T-cell (primary cell): ENCODE data around the gene ANKRD52. TPM values are rescaled to one million over a fixed set of nuclear protein-coding genes. Genes with fewer than 3 reads are reported as not detected.
"Not testable (repeated sequence)": the region's sequence is repeated elsewhere in the genome, so short reads cannot be mapped to it uniquely, and the experiment has no call there.

ENCODE experiments used
- ATAC-seq, 4 experiments: fragments of 200-7000 bp in 3 of 4; fragments of 150-1000 bp in 1 of 4; cut with Tn5 transposase; replicated peaks in 1 of 4; 1 replicate in 3 of 4; 2 replicates in 1 of 4; pipeline ENCODE4 v1.10.0; 2021; ENCODE audit warnings: moderate library complexity in 3 of 4, mild to moderate bottlenecking in 2 of 4, moderate number of reproducible peaks in 1 of 4
- CTCF ChIA-PET, 2 donors: fragments of 300-600 bp; sonication (Branson Sonifier 250); formaldehyde crosslinking; loops; one replicate each; lab custom pipeline; 2022; ENCODE audit warnings: antibody characterized with exemption in 2 of 2; lab: Charles Lee
- POLR2A ChIA-PET, 2 donors: fragments of 300-600 bp; sonication (Branson Sonifier 250); formaldehyde crosslinking; loops; one replicate each; lab custom pipeline; 2022; ENCODE audit warnings: antibody characterized with exemption in 2 of 2; lab: Charles Lee
- DNase-seq, 35 experiments: peaks; one replicate each; pipeline versions ENCODE4 v3.0.0 to v3.0.0-alpha.2; 2013 to 2023
- H3K27ac ChIP-seq: one replicate; pipeline ENCODE4 v1.5.1; 2013; ENCODE audit warnings: low read length
- H3K27me3 ChIP-seq, 2 experiments: replicated peaks in 1 of 2; 1 replicate in 1 of 2; 2 replicates in 1 of 2; pipeline versions ENCODE4 v1.6.1 to v1.7.0; 2013; ENCODE audit warnings: low read length in 1 of 2, mixed read lengths in 1 of 2; ENCODE audit not compliant: control insufficient read depth in 2 of 2, insufficient read depth in 2 of 2; ENCODE audit errors: extremely low read depth in 1 of 2
- H3K36me3 ChIP-seq, 2 donors: 1 replicate in 1 of 2; 2 replicates in 1 of 2; pipeline versions ENCODE4 v1.6.1 to v1.7.0; 2013; ENCODE audit warnings: low read length in 1 of 2; ENCODE audit not compliant: control insufficient read depth in 2 of 2, insufficient read depth in 1 of 2; ENCODE audit errors: extremely low read depth in 1 of 2
- H3K4me1 ChIP-seq, 2 experiments: 1 replicate in 1 of 2; 2 replicates in 1 of 2; pipeline versions ENCODE4 v1.6.1 to v1.7.0; 2013; ENCODE audit warnings: low read length in 2 of 2, mixed read lengths in 1 of 2; ENCODE audit not compliant: insufficient read depth in 2 of 2, control insufficient read depth in 1 of 2; ENCODE audit errors: extremely low read depth in 1 of 2
- H3K4me3 ChIP-seq, 2 donors: 1 replicate in 1 of 2; 2 replicates in 1 of 2; pipeline versions ENCODE4 v1.5.1 to v1.7.0; 2013; ENCODE audit warnings: mild to moderate bottlenecking in 2 of 2, low read length in 1 of 2, moderate library complexity in 1 of 2; ENCODE audit not compliant: control insufficient read depth in 1 of 2; ENCODE audit errors: extremely low read depth in 1 of 2
- H3K9me3 ChIP-seq: 2 replicates; pipeline ENCODE4 v1.7.0; 2013
- H3K27ac Mint-ChIP-seq, 2 donors: one replicate each; pipeline ENCODE4 v1.8.0; 2020 to 2021; ENCODE audit warnings: mild to moderate bottlenecking in 2 of 2, mixed read lengths in 2 of 2
- H3K27me3 Mint-ChIP-seq, 2 donors: one replicate each; pipeline ENCODE4 v1.8.0; 2021 to 2022; ENCODE audit warnings: mixed read lengths in 2 of 2
- H3K36me3 Mint-ChIP-seq: one replicate; pipeline ENCODE4 v1.8.0; 2021; ENCODE audit warnings: mixed read lengths
- H3K4me1 Mint-ChIP-seq, 3 donors: one replicate each; pipeline ENCODE4 v1.8.0; 2020 to 2022; ENCODE audit warnings: mixed read lengths in 3 of 3, mild to moderate bottlenecking in 1 of 3
- H3K4me3 Mint-ChIP-seq, 3 donors: one replicate each; pipeline ENCODE4 v1.8.0; 2020 to 2022; ENCODE audit warnings: mild to moderate bottlenecking in 3 of 3, mixed read lengths in 3 of 3, moderate library complexity in 3 of 3
- H3K9me3 Mint-ChIP-seq, 3 donors: one replicate each; pipeline ENCODE4 v1.8.0; 2020 to 2022; ENCODE audit warnings: mixed read lengths in 3 of 3
- WGBS: methylation state at CpG from one replicate; pipeline ENCODE4 v1.1.5; 2013; ENCODE audit warnings: missing lambda C conversion rate; ENCODE audit not compliant: insufficient coverage; 5-methylcytosine and 5-hydroxymethylcytosine counted together
- total RNA-seq, 35 experiments: library from RNA in 6 of 35; stranded (reverse) in 6 of 35; fragments of 120-200 nt in 1 of 35; gene quantifications; one replicate each; pipeline versions ENCODE4 v1.2.1 to v1.2.4 and lab custom pipeline; 2013 to 2026

Gene ANKRD52
- total RNA-seq, 5 donors from 2014 or later (not counting 1 experiment from before 2014, with no cell fraction given) = 35.8 to 51.0 (median 43.1) TPM

GRCh38 chr12:56280849-56281248, 22.7 kb upstream of the ANKRD52 start:
- CTCF ChIA-PET = interaction anchor here (0.6 to 0.7 kb wide), 3 partner anchors 14 to 100 kb away, joined by 4 to 6 read pairs (median 4); no protein-coding TSS in a partner anchor
- no peaks in the 10 kb centered on the region for H3K27me3 Mint-ChIP-seq
- no peaks in the 10 kb centered on the region for H3K4me1 Mint-ChIP-seq
- peaks cover 43% of the 10 kb centered on the region for H3K36me3 Mint-ChIP-seq
- no peak overlapping the region for H3K4me3 ChIP-seq
- no peaks in the 10 kb centered on the region for H3K9me3 ChIP-seq
- no peaks in the 10 kb centered on the region for H3K27me3 ChIP-seq
- no peak overlapping the region for H3K27ac Mint-ChIP-seq
- no peak overlapping the region for H3K4me3 Mint-ChIP-seq
- no peak for DNase-seq
- no peaks in the 10 kb centered on the region for H3K4me1 ChIP-seq
- H3K36me3 ChIP-seq = peaks cover 17 to 69% of the 10 kb centered on the region in 2 donors
- no peaks in the 10 kb centered on the region for H3K9me3 Mint-ChIP-seq
- no peak for ATAC-seq
- no peak overlapping the region for H3K27ac ChIP-seq
- POLR2A ChIA-PET = no interaction called here

DNA sequence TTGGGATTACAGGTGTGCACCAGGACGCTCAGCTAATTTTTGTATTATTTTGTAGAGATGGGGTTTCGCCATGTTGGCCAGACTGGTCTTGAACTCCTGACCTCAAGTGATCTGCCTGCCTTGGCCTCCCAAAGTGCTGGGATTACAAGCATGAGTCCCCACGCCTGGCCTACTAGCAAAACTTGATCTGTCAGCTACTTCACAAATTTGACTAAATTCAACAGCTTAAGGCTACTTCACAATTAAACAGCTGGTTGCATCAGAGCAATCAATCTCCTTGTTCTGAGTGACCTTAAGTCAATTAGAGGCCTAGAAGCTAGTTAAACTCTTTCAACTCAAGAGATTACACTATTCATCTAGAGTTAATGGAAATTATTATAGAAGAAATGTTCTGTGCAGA, 20.7 kb upstream of the ANKRD52 start:
- Mint-ChIP-seq H3K36me3 (peaks cover 49% of the 10 kb centered on the region), H3K4me1 (no peaks in the 10 kb centered on the region), H3K27ac (no peak overlapping the region), H3K9me3 (no peaks in the 10 kb centered on the region), H3K4me3 (no peak overlapping the region), H3K27me3 (no peaks in the 10 kb centered on the region)
- H3K27me3 ChIP-seq = no peaks in the 10 kb centered on the region
- no peaks in the 10 kb centered on the region for H3K4me1 ChIP-seq
- no peak overlapping the region for H3K4me3 ChIP-seq
- no peak overlapping the region for H3K27ac ChIP-seq
- H3K9me3 ChIP-seq = no peaks in the 10 kb centered on the region
- ChIA-PET CTCF (interaction anchor here (0.5 to 1.1 kb wide), 2 partner anchors 10 to 182 kb away, joined by 4 read pairs; no protein-coding TSS in a partner anchor), POLR2A (interaction anchor here in 1 of 2 donors (0.6 kb wide), 2 partner anchors 24 to 31 kb away, joined by 3 to 4 read pairs; no protein-coding TSS in a partner anchor)
- DNase-seq = no peak
- 90% methylated on average over 1 of the region's 3 CpGs for WGBS
- ATAC-seq = no peak
- H3K36me3 ChIP-seq = peaks cover 34 to 77% of the 10 kb centered on the region in 2 donors

GRCh38 chr12:56274299-56274698, 16.1 kb upstream of the ANKRD52 start:
- ChIA-PET CTCF (interaction anchor here in 1 of 2 donors (0.6 kb wide), 1 partner anchor 21 kb away, joined by 7 read pairs; no protein-coding TSS in a partner anchor), POLR2A (no interaction called here)

GRCh38 chr12:56272468-56272867, 14.3 kb upstream of the ANKRD52 start:
- ATAC-seq, H3K4me1 Mint-ChIP-seq, H3K4me3 Mint-ChIP-seq, H3K4me1 ChIP-seq, H3K27ac ChIP-seq, DNase-seq, POLR2A ChIA-PET, H3K4me3 ChIP-seq, H3K9me3 ChIP-seq, H3K27me3 Mint-ChIP-seq, CTCF ChIA-PET, H3K27me3 ChIP-seq, H3K9me3 Mint-ChIP-seq: not testable (repeated sequence)
- Mint-ChIP-seq H3K36me3 (peaks cover 40% of the 10 kb centered on the region), H3K27ac (peak overlapping the region in 1 of 2 donors; percentile 59)
- WGBS = no CpG with 5 or more reads among the region's 2 CpGs
- H3K36me3 ChIP-seq = peaks cover 25 to 60% of the 10 kb centered on the region in 2 donors

More at GRCh38 chr12:56274299-56274698, 16.1 kb upstream of the ANKRD52 start:
- Mint-ChIP-seq H3K36me3 (peaks cover 45% of the 10 kb centered on the region), H3K4me3 (no peak overlapping the region), H3K27ac (no peak overlapping the region), H3K27me3 (no peaks in the 10 kb centered on the region), H3K9me3 (no peaks in the 10 kb centered on the region), H3K4me1 (no peaks in the 10 kb centered on the region)
- H3K4me1 ChIP-seq = no peaks in the 10 kb centered on the region
- no peak overlapping the region for H3K4me3 ChIP-seq
- no CpG with 5 or more reads among the region's 2 CpGs for WGBS
- H3K9me3 ChIP-seq = no peaks in the 10 kb centered on the region
- H3K27ac ChIP-seq = no peak overlapping the region
- DNase-seq = no peak
- no peak for ATAC-seq
- H3K36me3 ChIP-seq = peaks cover 25 to 77% of the 10 kb centered on the region in 2 donors
- no peaks in the 10 kb centered on the region for H3K27me3 ChIP-seq

- Mint-ChIP-seq H3K36me3 (peaks cover 37% of the 10 kb centered on the region), H3K4me3 (no peak overlapping the region), H3K4me1 (peaks cover 15 to 21% (median 18%) of the 10 kb centered on the region in 3 donors), H3K9me3 (no peaks in the 10 kb centered on the region), H3K27ac (no peak overlapping the region), H3K27me3 (no peaks in the 10 kb centered on the region)
- DNase-seq (peak in 1 of 35 experiments; percentile 33), ATAC-seq (no peak)
- H3K4me3 ChIP-seq = no peak overlapping the region
- H3K4me1 ChIP-seq = peaks cover 5 to 14% of the 10 kb centered on the region in 2 experiments
- CTCF ChIA-PET = no interaction called here
- H3K36me3 ChIP-seq = peaks cover 25 to 56% of the 10 kb centered on the region in 2 donors
- no peaks in the 10 kb centered on the region for H3K9me3 ChIP-seq
- no peak overlapping the region for H3K27ac ChIP-seq
- no peaks in the 10 kb centered on the region for H3K27me3 ChIP-seq
- POLR2A ChIA-PET = no interaction called here
- no CpG with 5 or more reads among the region's 1 CpG for WGBS
These were observed 12.8 kb upstream of the ANKRD52 start for GRCh38 chr12:56271031-56271430.

GRCh38 chr12:56267443-56268071, 9.4 kb upstream of the ANKRD52 start:
- H3K27me3 ChIP-seq = no peaks in the 10 kb centered on the region
- 82% methylated on average over 9 of the region's 21 CpGs for WGBS
- CTCF ChIA-PET = interaction anchor here (0.6 to 2.5 kb wide), 10 partner anchors 9 to 500 kb away, joined by 3 to 13 read pairs (median 3); partner anchors contain the start of genes ANKRD52 (in 1 of the 2), PA2G4 (in 1 of the 2), RNF41 (in 1 of the 2) and SMARCC2 (in 1 of the 2)
- peak overlapping the region; percentile 94 for H3K27ac ChIP-seq
- H3K9me3 ChIP-seq = no peaks in the 10 kb centered on the region
- H3K36me3 ChIP-seq = peaks cover 0 to 25% of the 10 kb centered on the region in 2 donors
- H3K27me3 Mint-ChIP-seq = no peaks in the 10 kb centered on the region
- no peaks in the 10 kb centered on the region for H3K9me3 Mint-ChIP-seq
- H3K4me3 ChIP-seq = peak overlapping the region; percentile 63 to 91
- H3K4me1 Mint-ChIP-seq = peaks cover 17 to 21% (median 21%) of the 10 kb centered on the region in 3 donors
- DNase-seq = peak in 1 of 35 experiments; percentile 12
- peak overlapping the region; percentile 71 to 89 (median 89) for H3K4me3 Mint-ChIP-seq
- peaks cover 5 to 19% of the 10 kb centered on the region in 2 experiments for H3K4me1 ChIP-seq
- peaks cover 13% of the 10 kb centered on the region for H3K36me3 Mint-ChIP-seq
- POLR2A ChIA-PET = interaction anchor here in 1 of 2 donors (0.6 to 1.1 kb wide), 3 partner anchors 11 to 486 kb away, joined by 3 to 4 read pairs (median 3); no protein-coding TSS in a partner anchor
- H3K27ac Mint-ChIP-seq = peak overlapping the region; percentile 64 to 74
- no peak for ATAC-seq
